OCI-LY7 (cell line): ENCODE results near the gene TMEM209. TPM values are rescaled to one million over a fixed set of nuclear protein-coding genes. Genes with fewer than 3 reads are reported as not detected.

ENCODE experiments used
- BruUV-seq: library from RNA; stranded (reverse); fragments of 400-500 nt; replicated peaks from 2 replicates; lab custom pipeline; 2021; lab: Mats Ljungman, UMichigan
- CTCF ChIA-PET: fragments of 300-600 bp; sonication (Branson Sonifier 250); formaldehyde crosslinking; loops from one replicate; lab custom pipeline; 2022; ENCODE audit warnings: antibody characterized with exemption; ENCODE audit not compliant: unreplicated experiment; lab: Charles Lee
- POLR2A ChIA-PET: fragments of 300-600 bp; sonication (Branson Sonifier 250); formaldehyde crosslinking; loops from one replicate; lab custom pipeline; 2022; ENCODE audit warnings: antibody characterized with exemption; lab: Charles Lee
- DNase-seq: peaks from one replicate; pipeline ENCODE4 v3.0.0-alpha.2; 2015; ENCODE audit warnings: low spot score
- H2AFZ ChIP-seq: fragments of 200-600 bp; sonication (generic), shearing (Covaris generic); 2 replicates; pipeline ENCODE4 v1.6.1; 2014; ENCODE audit warnings: mild to moderate bottlenecking, antibody characterized with exemption, low read length, moderate library complexity
- H3K27ac ChIP-seq: fragments of 200-600 bp; sonication (generic); 2 replicates; pipeline ENCODE4 v1.5.1; 2014; ENCODE audit warnings: mixed run types, low read depth, mild to moderate bottlenecking, moderate library complexity, low read length, inconsistent platforms; ENCODE audit not compliant: poor library complexity, severe bottlenecking
- H3K36me3 ChIP-seq: fragments of 200-600 bp; sonication (generic); 2 replicates; pipeline ENCODE4 v1.6.1; 2014; ENCODE audit warnings: mild to moderate bottlenecking, antibody characterized with exemption, low read length, moderate library complexity, mixed read lengths; ENCODE audit not compliant: insufficient read depth
- H3K4me1 ChIP-seq: fragments of 200-600 bp; sonication (generic); 2 replicates; pipeline ENCODE4 v1.5.1; 2014; ENCODE audit warnings: mild to moderate bottlenecking, low read length; ENCODE audit not compliant: insufficient read depth, poor library complexity, severe bottlenecking
- H3K4me2 ChIP-seq: fragments of 200-600 bp; sonication (generic); 2 replicates; pipeline ENCODE4 v1.6.1; 2014; ENCODE audit warnings: mild to moderate bottlenecking, low read length
- H3K4me3 ChIP-seq: fragments of 200-600 bp; sonication (generic); 2 replicates; pipeline ENCODE4 v1.5.1; 2014; ENCODE audit warnings: mild to moderate bottlenecking, low read depth, low read length; ENCODE audit not compliant: poor library complexity, severe bottlenecking
- H3K79me2 ChIP-seq: fragments of 200-600 bp; sonication (generic); 2 replicates; pipeline ENCODE4 v1.6.1; 2016; ENCODE audit warnings: low read depth, mild to moderate bottlenecking, low read length, moderate library complexity, mixed read lengths; ENCODE audit not compliant: insufficient read depth
- H3K9me2 ChIP-seq: fragments of 200-600 bp; sonication (generic); 2 replicates; pipeline ENCODE4 v1.6.1; 2016; ENCODE audit warnings: mild to moderate bottlenecking, low read length, mixed read lengths; ENCODE audit not compliant: insufficient read depth
- H3K9me3 ChIP-seq: fragments of 200-600 bp; sonication (generic); 2 replicates; pipeline ENCODE4 v1.6.1; 2014; ENCODE audit warnings: mild to moderate bottlenecking, mixed run types, low read length, mixed read lengths
- H4K20me1 ChIP-seq: fragments of 200-600 bp; sonication (generic); 2 replicates; pipeline ENCODE4 v1.6.1; 2014; ENCODE audit warnings: mild to moderate bottlenecking, antibody characterized with exemption, low read length, moderate library complexity, mixed read lengths; ENCODE audit not compliant: insufficient read depth
- CTCF ChIP-seq: fragments of 200-600 bp; sonication (generic); conservative IDR thresholded peaks from 2 replicates; pipeline ENCODE4 v1.5.1; 2014; ENCODE audit warnings: mild to moderate bottlenecking, antibody characterized with exemption, low read length, moderate library complexity, mixed read lengths
- EZH2phosphoT487 ChIP-seq: fragments of 200-600 bp; sonication (generic); IDR thresholded peaks from 2 replicates; pipeline ENCODE4 v1.6.1; 2018; ENCODE audit warnings: low read depth, borderline replicate concordance, mild to moderate bottlenecking, mixed run types, antibody characterized with exemption, low read length, moderate library complexity, mixed read lengths
- intact Hi-C: fragments of 100-400 bp; cut with micrococcal nuclease; formaldehyde crosslinking; loops from one replicate; pipeline ENCODE4 v1.10.0; 2022; ENCODE audit not compliant: unreplicated experiment
- total RNA-seq, 2 experiments: library from RNA; depleted of rRNA in 1 of 2; stranded (reverse); fragments of >200 nt in 1 of 2; shearing (Covaris generic) in 1 of 2; gene quantifications; 2 replicates each; pipeline ENCODE4 v1.2.3, GENCODE V29; 2014 to 2022

TMEM209 gene
- total RNA-seq, 2 experiments from 2014 or later = 18.1 to 37.9 TPM

GRCh38 chr7:130134726-130135125, 70.5 kb downstream of the TMEM209 start:
- no peak for TF ChIP-seq CTCF
- TF ChIP-seq EZH2phosphoT487 = no peak
- ChIA-PET POLR2A (interaction anchor here (0.6 to 1.2 kb wide), 5 partner anchors 8 to 1126 kb away, joined by 3 to 6 read pairs (median 3); partner anchors contain the start of gene KLHDC10), CTCF (no interaction called here)
- Histone ChIP-seq H3K27ac (no peak overlapping the region), H3K4me1 (no peaks in the 10 kb centered on the region), H3K4me2 (no peak overlapping the region), H3K36me3 (peaks cover 41% of the 10 kb centered on the region), H3K4me3 (no peak overlapping the region), H3K79me2 (no peaks in the 10 kb centered on the region), H2AFZ (no peak overlapping the region), H4K20me1 (no peaks in the 10 kb centered on the region), H3K9me2 (no peaks in the 10 kb centered on the region), H3K9me3 (no peaks in the 10 kb centered on the region)
- no TSS peak for BruUV-seq
- intact Hi-C loops = no loop called here
- DNase-seq = no peak

- CTCF ChIA-PET = no interaction called here
- Histone ChIP-seq H3K36me3 (peaks cover 46% of the 10 kb centered on the region), H3K4me3 (no peak overlapping the region), H4K20me1 (no peaks in the 10 kb centered on the region), H3K4me2 (no peak overlapping the region), H3K9me2 (no peaks in the 10 kb centered on the region), H2AFZ (no peak overlapping the region), H3K4me1 (no peaks in the 10 kb centered on the region), H3K79me2 (no peaks in the 10 kb centered on the region), H3K27ac (no peak overlapping the region), H3K9me3 (no peaks in the 10 kb centered on the region)
- intact Hi-C loops = no loop called here
- POLR2A ChIA-PET = interaction anchor here (0.6 to 1.2 kb wide), 9 partner anchors 8 to 1126 kb away, joined by 3 to 6 read pairs (median 3); partner anchors contain the start of gene KLHDC10
- TF ChIP-seq CTCF = no peak
- DNase-seq = no peak
- BruUV-seq = no TSS peak
Observed at GRCh38 chr7:130134106-130134636, 71.0 kb downstream of the TMEM209 start.

- no peaks in the 10 kb centered on the region for H3K79me2 ChIP-seq
- ChIA-PET POLR2A (interaction anchor here (0.7 kb wide), 3 partner anchors 21 to 846 kb away, joined by 3 to 4 read pairs (median 3); no protein-coding TSS in a partner anchor), CTCF (no interaction called here)
- intact Hi-C loops = no loop called here
- H3K4me3 ChIP-seq = no peak overlapping the region
- H2AFZ ChIP-seq = no peak overlapping the region
- TF ChIP-seq EZH2phosphoT487 = no peak
- TF ChIP-seq CTCF = no peak
- no peaks in the 10 kb centered on the region for H4K20me1 ChIP-seq
- H3K9me3 ChIP-seq = no peaks in the 10 kb centered on the region
- no peaks in the 10 kb centered on the region for H3K9me2 ChIP-seq
- H3K36me3 ChIP-seq = peaks cover 52% of the 10 kb centered on the region
- no peak for DNase-seq
- H3K4me1 ChIP-seq = no peaks in the 10 kb centered on the region
- H3K27ac ChIP-seq = no peak overlapping the region
- no TSS peak for BruUV-seq
- H3K4me2 ChIP-seq = no peak overlapping the region
Observed at GRCh38 chr7:130133029-130133782, 72.0 kb downstream of the TMEM209 start.
